CD4-positive, alpha-beta T cell treated with Interleukin-6 at 100 ng/mL for 8 hours (primary cell): ENCODE data around the gene ST3GAL5.

Experiments
- DNase-seq: peaks from one replicate; pipeline ENCODE4 v3.0.0-alpha.2; 2020; ENCODE audit warnings: mixed read lengths, low spot score

Gene ST3GAL5

GRCh38 chr2:85806358-85807118, 82.3 kb downstream of the ST3GAL5 start:
- no peak for DNase-seq

GRCh38 chr2:85804583-85804982, 84.2 kb downstream of the ST3GAL5 start:
- DNase-seq: peak; percentile 14

DNA sequence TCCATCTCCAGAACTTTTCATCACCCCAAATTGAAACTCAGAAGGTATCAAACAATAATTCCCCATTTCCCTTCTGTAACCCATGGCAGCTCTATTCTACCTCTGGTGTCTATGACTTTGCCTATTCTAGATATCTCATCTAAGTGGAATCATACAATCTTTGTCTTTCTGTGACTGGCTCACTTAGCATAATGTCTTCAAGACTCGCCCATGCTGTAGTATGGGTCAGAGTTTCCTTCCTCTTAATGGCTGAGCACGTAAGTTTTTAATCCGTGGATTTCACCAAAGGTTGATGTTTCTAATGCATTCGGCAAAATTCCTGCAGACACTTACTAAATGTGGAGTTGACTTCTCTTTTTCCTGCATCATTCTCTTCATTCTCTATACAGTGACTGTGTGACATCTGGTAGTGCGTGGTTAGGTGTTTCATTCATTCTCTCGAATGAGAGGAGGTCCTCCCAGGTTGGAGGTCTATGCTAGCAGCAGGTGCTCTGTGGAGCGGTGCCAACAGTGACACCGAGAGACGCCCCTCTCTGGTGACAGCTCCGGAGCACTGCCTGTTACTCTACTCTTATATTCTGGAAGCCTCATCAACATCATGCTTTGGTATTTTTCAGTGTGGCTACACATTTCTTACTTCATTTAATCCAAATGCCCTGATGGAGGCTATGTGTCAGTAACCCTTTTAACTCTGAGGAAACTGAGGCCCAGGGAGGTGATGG, 84.9 kb downstream of the ST3GAL5 start:
- DNase-seq: no peak

DNA sequence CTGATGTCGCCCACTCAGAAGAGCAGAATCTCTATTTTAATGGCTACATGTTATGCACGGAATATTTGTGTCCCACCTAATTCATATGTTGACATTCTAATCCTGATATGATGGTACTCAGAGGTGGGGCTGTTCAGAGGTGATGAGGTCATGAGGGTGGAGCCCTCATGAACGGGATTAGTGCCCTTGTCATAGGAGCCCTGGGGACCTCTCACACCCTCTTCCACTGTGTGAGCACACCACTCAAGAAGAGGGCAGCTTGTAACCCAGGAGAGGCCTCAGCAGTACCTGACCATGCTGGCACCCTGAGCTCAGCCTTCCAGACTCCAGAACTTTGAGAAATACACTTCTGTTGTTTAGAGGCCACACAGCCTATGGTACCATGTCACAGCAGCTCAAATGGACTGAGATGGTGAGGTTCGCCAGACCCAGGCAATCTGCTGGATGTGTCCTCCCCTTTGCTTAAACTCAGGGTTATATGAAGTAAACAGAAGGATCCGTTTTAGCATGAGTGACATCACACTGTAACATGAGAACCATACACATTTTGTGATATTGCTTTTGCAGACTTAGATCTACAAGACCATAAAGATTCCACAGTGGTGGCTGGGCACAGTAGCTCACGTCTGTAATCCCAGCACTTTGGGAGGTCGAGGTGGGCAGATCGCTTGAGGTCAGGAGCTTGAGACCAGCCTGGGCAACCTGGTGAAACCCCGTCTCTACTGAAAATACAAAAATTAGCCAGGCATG, 86.3 kb downstream of the ST3GAL5 start:
- no peak for DNase-seq

- DNase-seq: no peak
Observed at GRCh38 chr2:85801871-85802270, 86.9 kb downstream of the ST3GAL5 start.

- no peak for DNase-seq
Observed at GRCh38 chr2:85800586-85800985, 88.2 kb downstream of the ST3GAL5 start.

- no peak for DNase-seq
Observed at GRCh38 chr2:85799215-85799956, 89.4 kb downstream of the ST3GAL5 start.

DNA sequence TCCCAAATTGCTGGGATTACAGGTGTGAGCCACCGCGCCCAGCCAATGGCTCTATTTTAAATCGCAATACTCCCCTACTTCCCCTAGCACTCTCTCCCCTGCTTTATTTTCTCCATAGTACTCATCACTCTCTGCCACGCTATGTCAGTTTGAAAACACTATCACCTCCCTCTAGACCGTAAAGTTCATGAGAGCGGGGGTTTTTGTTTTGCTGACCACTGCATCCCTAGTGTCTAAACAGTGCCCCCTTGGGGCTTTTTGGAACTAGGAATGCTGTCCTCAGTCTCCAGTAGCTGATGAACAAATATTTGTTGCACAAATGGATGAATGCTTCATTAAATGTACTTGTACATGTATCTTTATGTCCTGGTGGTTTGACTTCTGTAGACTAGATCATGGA, 90.9 kb downstream of the ST3GAL5 start:
- no peak for DNase-seq

DNA sequence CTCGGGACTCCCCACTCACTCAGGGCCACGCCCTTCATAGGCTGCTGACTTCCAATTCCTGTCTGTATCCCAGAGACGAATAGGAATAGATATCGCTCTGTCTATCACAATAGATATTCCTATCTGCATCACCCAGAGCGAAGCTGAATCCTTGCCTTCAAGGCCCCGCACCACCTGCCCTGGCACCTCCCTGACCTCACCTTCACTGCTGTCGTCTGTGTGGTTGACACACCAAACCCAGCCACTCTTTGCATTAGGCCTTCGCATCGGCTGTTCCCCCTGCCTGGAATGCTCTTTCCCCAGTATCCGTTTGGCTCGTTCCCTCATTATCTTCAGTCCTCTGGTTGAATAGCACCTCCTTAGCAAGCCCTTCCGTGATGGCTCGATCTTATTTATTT, 91.5 kb downstream of the ST3GAL5 start:
- DNase-seq: no peak

GRCh38 chr2:85796341-85797262, 92.2 kb downstream of the ST3GAL5 start:
- no peak for DNase-seq

DNA sequence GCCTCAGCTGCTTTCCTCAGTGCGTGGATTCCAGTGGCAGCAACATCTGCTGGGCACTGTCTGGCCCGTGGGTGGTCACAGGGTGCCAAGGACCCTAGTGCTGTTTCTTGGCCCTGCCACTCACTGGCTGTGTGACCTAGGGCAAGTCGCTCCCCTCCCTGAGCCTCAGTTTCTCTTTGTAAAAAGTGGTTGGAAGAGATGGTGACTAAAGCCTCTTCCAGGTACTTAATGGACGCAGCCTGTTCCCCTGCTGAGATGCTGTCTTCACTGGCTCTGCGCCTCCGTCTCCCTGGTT, 92.8 kb downstream of the ST3GAL5 start:
- DNase-seq: no peak

GRCh38 chr2:85795331-85796045, 93.3 kb downstream of the ST3GAL5 start:
- no peak for DNase-seq

GRCh38 chr2:85794491-85795121, 94.2 kb downstream of the ST3GAL5 start:
- no peak for DNase-seq

DNA sequence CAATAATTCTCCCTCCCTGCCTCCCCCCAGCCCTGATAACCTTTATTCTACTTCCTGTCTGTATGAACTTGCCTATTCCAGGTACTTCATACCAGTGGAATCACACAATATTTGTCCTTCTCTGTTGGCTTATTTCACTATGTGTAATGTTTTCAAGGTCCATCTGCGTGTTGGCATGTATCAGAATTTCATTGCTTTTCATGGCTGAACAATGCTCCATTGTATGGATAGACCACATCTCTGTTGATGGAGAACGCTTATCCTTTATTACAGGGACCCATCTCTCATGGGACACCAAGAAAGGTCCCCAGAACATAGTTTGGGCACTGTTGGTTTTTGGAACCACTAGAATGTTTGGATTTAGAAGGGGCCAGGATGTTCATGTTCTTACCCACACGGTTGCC, 94.8 kb downstream of the ST3GAL5 start:
- DNase-seq: no peak

DNA sequence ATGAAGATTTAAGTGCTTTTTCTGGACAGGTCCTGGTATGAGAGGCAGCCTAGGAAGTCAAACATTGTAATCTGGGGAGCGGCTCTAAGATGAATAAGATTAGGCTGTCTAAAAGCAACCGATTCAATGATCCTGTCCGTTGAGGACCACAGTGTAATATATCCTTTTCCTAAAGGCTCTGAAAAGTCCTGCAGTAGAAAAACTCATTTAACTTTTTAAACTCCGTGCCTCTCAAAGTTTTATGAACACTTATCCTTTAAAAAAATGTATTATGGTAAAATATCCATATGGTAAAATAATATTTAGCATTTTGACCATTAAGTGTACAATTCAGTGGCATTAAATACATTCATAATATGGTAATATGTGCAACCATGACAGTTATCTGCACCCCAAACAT, 95.2 kb downstream of the ST3GAL5 start:
- no peak for DNase-seq

- no peak for DNase-seq
Observed at GRCh38 chr2:85792783-85793441, 95.9 kb downstream of the ST3GAL5 start.

- no peak for DNase-seq
Observed at GRCh38 chr2:85791704-85792565, 96.9 kb downstream of the ST3GAL5 start.

GRCh38 chr2:85790499-85791188, 98.1 kb downstream of the ST3GAL5 start:
- no peak for DNase-seq
